ENCODE results near the gene CDCA5. TPM values are rescaled to one million over a fixed set of nuclear protein-coding genes. Genes with fewer than 3 reads are reported as not detected.
A peak's percentile ranks its signal among the peaks of the same experiment; 100 is the strongest.

Gene CDCA5
- total RNA-seq, 1 donor from 2014 or later: 1.0 TPM

DNA sequence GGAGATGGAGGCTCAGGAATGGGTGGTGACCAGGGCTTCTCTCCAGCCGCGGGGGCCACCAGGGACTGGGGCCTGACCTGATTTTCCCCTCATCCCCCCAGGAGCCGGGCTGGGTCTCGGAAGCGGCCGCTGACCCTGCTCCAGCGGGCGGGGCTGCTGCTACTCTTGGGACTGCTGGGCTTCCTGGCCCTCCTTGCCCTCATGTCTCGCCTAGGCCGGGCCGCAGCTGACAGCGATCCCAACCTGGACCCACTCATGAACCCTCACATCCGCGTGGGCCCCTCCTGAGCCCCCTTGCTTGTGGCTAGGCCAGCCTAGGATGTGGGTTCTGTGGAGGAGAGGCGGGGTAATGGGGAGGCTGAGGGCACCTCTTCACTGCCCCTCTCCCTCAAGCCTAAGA, 4.0 kb upstream of the CDCA5 start:
- peaks cover 20 to 23% (median 21%) of the 10 kb centered on the region in 3 donors for H3K4me1 ChIP-seq (ENCODE audit: control insufficient read depth in 3 of 3, insufficient read depth in 3 of 3, low read length in 3 of 3)
- H3K9ac ChIP-seq (ENCODE audit: low read depth in 1 of 3, low read length in 3 of 3): no peak overlapping the region
- peaks cover 31 to 37% (median 32%) of the 10 kb centered on the region in 3 donors for H3K36me3 ChIP-seq (ENCODE audit: control insufficient read depth in 3 of 3, insufficient read depth in 3 of 3, low read length in 3 of 3)

DNA sequence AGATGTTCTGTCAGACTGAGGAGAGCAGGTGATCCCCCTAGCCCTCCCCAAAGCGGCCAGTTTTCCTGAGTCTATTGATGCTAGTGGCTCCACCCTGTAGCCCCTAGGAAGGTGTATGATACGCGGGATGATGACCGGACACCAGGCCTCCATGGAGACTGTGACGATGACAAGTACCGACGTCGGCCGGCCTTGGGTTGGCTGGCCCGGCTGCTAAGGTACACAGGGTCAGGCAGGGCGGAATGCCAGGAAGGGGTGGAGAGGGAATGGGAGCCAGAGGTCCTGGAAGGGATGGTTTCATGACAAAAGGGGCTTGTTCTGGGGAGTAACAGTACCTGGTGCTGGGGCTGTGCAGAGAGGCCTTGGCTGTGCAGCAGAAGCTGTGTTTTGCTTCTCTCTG, 3.4 kb upstream of the CDCA5 start:
- no peaks in the 10 kb centered on the region for H3K9me3 ChIP-seq (ENCODE audit: control insufficient read depth in 3 of 3, low read length in 3 of 3)
- H3K9ac ChIP-seq (ENCODE audit: low read depth in 1 of 3, low read length in 3 of 3): no peak overlapping the region
- no peak overlapping the region for H3K4me3 ChIP-seq (ENCODE audit: low read length in 3 of 3)
- H3K36me3 ChIP-seq (ENCODE audit: control insufficient read depth in 3 of 3, insufficient read depth in 3 of 3, low read length in 3 of 3): peaks cover 31 to 37% (median 32%) of the 10 kb centered on the region in 3 donors
- no peak overlapping the region for H3K27ac ChIP-seq (ENCODE audit: low read depth, low read length)
- no peaks in the 10 kb centered on the region for H3K27me3 ChIP-seq (ENCODE audit: control insufficient read depth in 3 of 3, insufficient read depth in 3 of 3, low read length in 3 of 3)
- H3K4me1 ChIP-seq (ENCODE audit: control insufficient read depth in 3 of 3, insufficient read depth in 3 of 3, low read length in 3 of 3): peaks cover 20 to 23% (median 21%) of the 10 kb centered on the region in 3 donors

More for the DNA sequence above, 4.0 kb upstream of the CDCA5 start:
- Histone ChIP-seq H3K27me3 (ENCODE audit: control insufficient read depth in 3 of 3, insufficient read depth in 3 of 3, low read length in 3 of 3) (no peaks in the 10 kb centered on the region), H3K4me3 (ENCODE audit: low read length in 3 of 3) (no peak overlapping the region), H3K27ac (ENCODE audit: low read depth, low read length) (no peak overlapping the region), H3K9me3 (ENCODE audit: control insufficient read depth in 3 of 3, low read length in 3 of 3) (no peaks in the 10 kb centered on the region)

DNA sequence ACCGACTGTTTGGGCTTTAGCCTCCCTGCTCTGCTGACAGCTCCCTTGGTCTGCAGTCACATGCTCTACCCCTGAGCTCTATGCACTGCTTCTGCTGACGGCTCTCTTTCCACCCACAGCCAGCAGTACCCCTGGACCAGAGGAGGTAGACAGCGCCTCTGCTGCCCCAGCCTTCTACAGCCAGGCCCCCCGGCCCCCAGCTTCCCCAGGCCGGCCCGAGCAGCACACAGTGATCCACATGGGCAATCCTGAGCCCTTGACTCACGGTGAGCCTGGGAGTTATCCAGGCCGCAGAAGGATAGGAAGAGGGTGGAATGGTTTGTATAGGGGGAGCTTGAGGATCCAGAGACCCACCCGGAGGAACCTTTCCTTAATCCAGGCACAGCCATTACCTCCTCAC, 3.0 kb upstream of the CDCA5 start:
- Histone ChIP-seq H3K9me3 (ENCODE audit: control insufficient read depth in 3 of 3, low read length in 3 of 3) (no peaks in the 10 kb centered on the region), H3K27me3 (ENCODE audit: control insufficient read depth in 3 of 3, insufficient read depth in 3 of 3, low read length in 3 of 3) (no peaks in the 10 kb centered on the region), H3K4me3 (ENCODE audit: low read length in 3 of 3) (no peak overlapping the region), H3K4me1 (ENCODE audit: control insufficient read depth in 3 of 3, insufficient read depth in 3 of 3, low read length in 3 of 3) (peaks cover 20 to 23% (median 21%) of the 10 kb centered on the region in 3 donors), H3K9ac (ENCODE audit: low read depth in 1 of 3, low read length in 3 of 3) (no peak overlapping the region), H3K27ac (ENCODE audit: low read depth, low read length) (no peak overlapping the region), H3K36me3 (ENCODE audit: control insufficient read depth in 3 of 3, insufficient read depth in 3 of 3, low read length in 3 of 3) (peaks cover 31 to 37% (median 32%) of the 10 kb centered on the region in 3 donors)

DNA sequence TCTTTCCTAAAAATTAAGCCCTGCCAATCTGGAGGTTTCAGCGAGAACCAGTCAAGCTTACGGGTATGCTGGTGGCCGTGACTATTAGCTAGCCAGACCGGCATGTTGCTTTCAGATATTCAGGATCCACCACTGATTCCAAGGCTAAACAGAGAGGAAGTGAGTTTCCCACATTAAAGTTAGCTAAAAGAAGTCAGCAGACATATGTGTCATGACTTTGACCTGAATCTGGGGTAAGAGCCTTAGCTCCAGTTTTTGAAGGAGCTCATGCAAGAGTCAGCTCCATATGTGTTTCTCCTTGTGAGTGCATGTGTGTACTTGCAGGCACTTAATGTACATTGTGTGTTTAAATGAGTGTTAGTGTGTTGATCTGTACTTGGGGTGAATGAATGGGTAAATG, 1.6 kb upstream of the CDCA5 start:
- no peaks in the 10 kb centered on the region for H3K9me3 ChIP-seq (ENCODE audit: control insufficient read depth in 3 of 3, low read length in 3 of 3)
- no peak overlapping the region for H3K4me3 ChIP-seq (ENCODE audit: low read length in 3 of 3)
- peak overlapping the region in 1 of 3 donors; percentile 14 for H3K9ac ChIP-seq (ENCODE audit: low read depth in 1 of 3, low read length in 3 of 3)
- no peak overlapping the region for H3K27ac ChIP-seq (ENCODE audit: low read depth, low read length)
- H3K36me3 ChIP-seq (ENCODE audit: control insufficient read depth in 3 of 3, insufficient read depth in 3 of 3, low read length in 3 of 3): peaks cover 31 to 37% (median 32%) of the 10 kb centered on the region in 3 donors
- H3K4me1 ChIP-seq (ENCODE audit: control insufficient read depth in 3 of 3, insufficient read depth in 3 of 3, low read length in 3 of 3): peaks cover 20 to 23% (median 21%) of the 10 kb centered on the region in 3 donors
- no peaks in the 10 kb centered on the region for H3K27me3 ChIP-seq (ENCODE audit: control insufficient read depth in 3 of 3, insufficient read depth in 3 of 3, low read length in 3 of 3)

DNA sequence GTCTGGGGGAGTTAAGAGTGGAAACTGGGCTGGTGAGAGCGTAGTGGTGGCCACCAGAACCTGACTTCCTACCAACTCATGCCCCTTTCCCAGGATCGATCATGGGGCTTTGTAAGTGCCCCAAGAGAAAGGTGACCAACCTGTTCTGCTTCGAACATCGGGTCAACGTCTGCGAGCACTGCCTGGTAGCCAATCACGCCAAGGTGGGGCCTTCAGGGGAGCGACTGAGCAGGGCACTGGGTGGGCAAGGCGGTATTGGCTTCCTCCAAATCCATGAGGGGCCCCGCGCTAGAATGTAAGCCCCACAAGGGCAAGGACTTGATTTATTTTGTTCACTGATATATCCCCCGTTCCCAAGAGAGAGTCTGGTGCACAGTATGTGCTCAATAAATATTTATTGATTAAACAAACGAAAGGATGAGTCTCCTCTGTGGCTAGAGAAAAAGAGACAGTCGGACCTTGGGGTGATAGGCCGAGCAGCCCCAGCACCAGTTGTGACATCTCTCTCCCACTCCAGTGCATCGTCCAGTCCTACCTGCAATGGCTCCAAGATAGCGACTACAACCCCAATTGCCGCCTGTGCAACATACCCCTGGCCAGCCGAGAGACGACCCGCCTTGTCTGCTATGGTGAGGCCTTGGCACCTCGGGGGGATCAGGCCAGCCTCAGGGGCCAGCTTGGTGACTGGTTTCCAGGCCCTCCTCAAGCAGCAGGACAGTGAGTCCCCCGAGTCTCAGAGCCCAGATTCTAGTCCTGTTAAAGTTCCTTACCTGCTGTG, 947 bp upstream of the CDCA5 start:
- Histone ChIP-seq H3K36me3 (ENCODE audit: control insufficient read depth in 3 of 3, insufficient read depth in 3 of 3, low read length in 3 of 3) (peaks cover 31 to 37% (median 32%) of the 10 kb centered on the region in 3 donors), H3K9me3 (ENCODE audit: control insufficient read depth in 3 of 3, low read length in 3 of 3) (no peaks in the 10 kb centered on the region), H3K4me1 (ENCODE audit: control insufficient read depth in 3 of 3, insufficient read depth in 3 of 3, low read length in 3 of 3) (peaks cover 20 to 23% (median 21%) of the 10 kb centered on the region in 3 donors), H3K4me3 (ENCODE audit: low read length in 3 of 3) (peak overlapping the region; percentile 92), H3K27me3 (ENCODE audit: control insufficient read depth in 3 of 3, insufficient read depth in 3 of 3, low read length in 3 of 3) (no peaks in the 10 kb centered on the region), H3K27ac (ENCODE audit: low read depth, low read length) (peak overlapping the region; percentile 86), H3K9ac (ENCODE audit: low read depth in 1 of 3, low read length in 3 of 3) (peak overlapping the region; percentile 74 to 86 (median 86))

DNA sequence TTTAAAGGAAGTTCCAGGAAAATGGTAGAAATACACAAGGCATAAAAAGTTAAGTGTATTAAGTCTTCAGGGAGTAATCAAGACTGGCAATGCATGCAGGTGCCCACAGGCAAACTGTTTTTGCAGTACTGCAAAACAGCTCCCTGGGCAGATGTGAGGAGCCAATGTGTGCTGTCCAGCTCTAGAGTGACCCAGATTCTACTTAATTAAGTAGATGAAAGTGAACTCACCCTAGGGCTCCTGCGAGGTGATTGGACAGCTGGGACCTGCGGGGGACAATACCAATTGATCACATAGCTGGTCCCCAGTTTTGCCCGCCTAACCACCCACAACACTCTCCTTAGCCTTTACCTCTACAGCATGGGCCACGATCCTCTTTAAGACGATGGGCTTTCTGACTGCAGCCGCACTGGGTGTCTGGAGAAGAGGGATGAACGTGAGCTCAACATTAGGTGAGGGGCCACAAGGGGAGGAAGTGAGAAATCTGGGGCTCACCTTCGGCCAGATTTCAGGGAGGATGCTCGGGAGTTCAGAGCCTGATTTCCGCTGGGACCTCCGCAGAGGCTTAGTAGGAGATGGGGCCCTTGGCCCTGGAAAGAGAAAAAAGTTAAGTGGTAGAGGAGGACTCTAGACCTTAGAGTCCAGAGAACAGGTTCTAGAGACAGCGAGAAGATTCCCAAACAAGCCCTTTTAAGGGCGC, 556 bp downstream of the CDCA5 start:
- H3K9me3 ChIP-seq (ENCODE audit: control insufficient read depth in 3 of 3, low read length in 3 of 3): no peaks in the 10 kb centered on the region
- no peaks in the 10 kb centered on the region for H3K27me3 ChIP-seq (ENCODE audit: control insufficient read depth in 3 of 3, insufficient read depth in 3 of 3, low read length in 3 of 3)
- peaks cover 20 to 23% (median 21%) of the 10 kb centered on the region in 3 donors for H3K4me1 ChIP-seq (ENCODE audit: control insufficient read depth in 3 of 3, insufficient read depth in 3 of 3, low read length in 3 of 3)
- H3K4me3 ChIP-seq (ENCODE audit: low read length in 3 of 3): peak overlapping the region; percentile 77 to 92 (median 92)
- peak overlapping the region; percentile 86 for H3K27ac ChIP-seq (ENCODE audit: low read depth, low read length)
- H3K36me3 ChIP-seq (ENCODE audit: control insufficient read depth in 3 of 3, insufficient read depth in 3 of 3, low read length in 3 of 3): peaks cover 25 to 28% (median 26%) of the 10 kb centered on the region in 3 donors
- peak overlapping the region; percentile 74 to 86 (median 86) for H3K9ac ChIP-seq (ENCODE audit: low read depth in 1 of 3, low read length in 3 of 3)

DNA sequence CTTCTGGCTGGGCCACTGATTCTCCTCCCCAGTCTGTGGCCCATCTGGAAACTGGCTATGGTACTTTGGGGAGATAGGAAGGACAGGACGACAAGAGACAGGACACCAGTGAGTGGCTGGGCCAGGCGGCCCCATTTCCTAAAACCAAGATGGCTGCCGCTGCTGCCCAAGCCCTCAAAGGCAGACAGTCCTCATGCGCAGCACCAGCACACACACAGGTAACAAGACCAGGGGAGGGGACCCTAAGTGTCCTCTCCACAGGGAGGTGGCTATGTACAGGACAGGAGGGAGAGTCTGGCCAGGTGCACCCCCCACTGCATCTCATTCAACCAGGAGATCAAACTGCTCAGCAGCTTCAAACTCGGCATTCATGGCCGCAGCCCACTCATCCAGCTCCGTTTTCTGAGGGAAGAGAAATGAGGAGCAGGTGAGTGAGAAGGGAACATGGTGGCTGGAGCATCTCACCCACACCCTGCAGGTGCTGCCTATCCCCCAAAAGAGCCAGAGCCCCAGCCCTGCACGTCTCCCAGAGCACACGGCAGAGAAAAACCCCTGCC, 5.0 kb downstream of the CDCA5 start:
- Histone ChIP-seq H3K4me3 (ENCODE audit: low read length in 3 of 3) (no peak overlapping the region), H3K36me3 (ENCODE audit: control insufficient read depth in 3 of 3, insufficient read depth in 3 of 3, low read length in 3 of 3) (no peaks in the 10 kb centered on the region), H3K27me3 (ENCODE audit: control insufficient read depth in 3 of 3, insufficient read depth in 3 of 3, low read length in 3 of 3) (no peaks in the 10 kb centered on the region)

DNA sequence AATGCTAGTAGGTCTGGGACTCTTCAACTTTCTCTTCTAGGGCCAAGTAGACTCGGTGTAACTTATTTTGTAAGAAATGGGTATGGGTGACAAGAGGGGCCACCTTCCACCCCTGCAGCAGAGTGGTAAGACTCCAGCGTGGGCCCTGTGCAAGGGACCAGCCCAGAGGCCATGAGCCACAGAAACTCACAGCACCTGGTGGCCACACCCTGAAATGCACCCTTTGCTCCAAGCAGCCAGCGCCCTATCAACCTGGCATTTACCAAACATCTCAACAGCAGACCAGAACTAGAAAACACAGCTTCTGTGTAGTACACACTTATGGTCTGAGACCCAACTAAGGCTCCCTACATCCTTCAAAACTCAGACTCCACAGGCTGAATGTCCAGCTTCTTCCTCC, 5.7 kb downstream of the CDCA5 start:
- H3K9ac ChIP-seq (ENCODE audit: low read depth in 1 of 3, low read length in 3 of 3): no peak overlapping the region
- H3K27ac ChIP-seq (ENCODE audit: low read depth, low read length): no peak overlapping the region
- no peak overlapping the region for H3K4me3 ChIP-seq (ENCODE audit: low read length in 3 of 3)
- no peaks in the 10 kb centered on the region for H3K36me3 ChIP-seq (ENCODE audit: control insufficient read depth in 3 of 3, insufficient read depth in 3 of 3, low read length in 3 of 3)
- peaks cover under 1 to 2% (median under 1%) of the 10 kb centered on the region in 3 donors for H3K4me1 ChIP-seq (ENCODE audit: control insufficient read depth in 3 of 3, insufficient read depth in 3 of 3, low read length in 3 of 3)
- H3K27me3 ChIP-seq (ENCODE audit: control insufficient read depth in 3 of 3, insufficient read depth in 3 of 3, low read length in 3 of 3): no peaks in the 10 kb centered on the region
- H3K9me3 ChIP-seq (ENCODE audit: control insufficient read depth in 3 of 3, low read length in 3 of 3): no peaks in the 10 kb centered on the region

More for the DNA sequence above, 5.0 kb downstream of the CDCA5 start:
- H3K9ac ChIP-seq (ENCODE audit: low read depth in 1 of 3, low read length in 3 of 3): no peak overlapping the region
- H3K27ac ChIP-seq (ENCODE audit: low read depth, low read length): no peak overlapping the region
- peaks cover 7 to 8% (median 8%) of the 10 kb centered on the region in 3 donors for H3K4me1 ChIP-seq (ENCODE audit: control insufficient read depth in 3 of 3, insufficient read depth in 3 of 3, low read length in 3 of 3)
- no peaks in the 10 kb centered on the region for H3K9me3 ChIP-seq (ENCODE audit: control insufficient read depth in 3 of 3, low read length in 3 of 3)

DNA sequence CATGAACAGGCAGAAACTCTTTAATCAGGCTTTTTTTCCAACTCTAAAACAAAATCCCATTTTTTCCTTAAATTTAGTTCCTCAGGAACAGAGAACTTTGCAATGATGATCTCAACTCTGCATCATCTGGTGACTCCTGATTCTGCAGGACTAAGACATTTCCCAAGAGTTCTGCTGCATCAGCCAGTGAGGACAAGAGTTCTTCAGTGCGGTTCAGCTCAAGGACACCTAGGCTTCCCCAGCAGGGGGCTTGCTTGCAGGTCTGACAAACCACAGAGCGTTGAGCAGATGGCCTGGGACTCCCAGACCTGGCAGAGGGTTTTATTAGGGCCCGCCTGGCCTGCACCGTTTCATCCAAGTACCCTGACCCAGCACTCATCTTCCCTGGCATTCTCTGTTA, 6.4 kb downstream of the CDCA5 start:
- Histone ChIP-seq H3K9ac (ENCODE audit: low read depth in 1 of 3, low read length in 3 of 3) (no peak overlapping the region), H3K27me3 (ENCODE audit: control insufficient read depth in 3 of 3, insufficient read depth in 3 of 3, low read length in 3 of 3) (no peaks in the 10 kb centered on the region), H3K4me1 (ENCODE audit: control insufficient read depth in 3 of 3, insufficient read depth in 3 of 3, low read length in 3 of 3) (no peaks in the 10 kb centered on the region), H3K36me3 (ENCODE audit: control insufficient read depth in 3 of 3, insufficient read depth in 3 of 3, low read length in 3 of 3) (no peaks in the 10 kb centered on the region), H3K9me3 (ENCODE audit: control insufficient read depth in 3 of 3, low read length in 3 of 3) (no peaks in the 10 kb centered on the region), H3K4me3 (ENCODE audit: low read length in 3 of 3) (no peak overlapping the region), H3K27ac (ENCODE audit: low read depth, low read length) (no peak overlapping the region)

DNA sequence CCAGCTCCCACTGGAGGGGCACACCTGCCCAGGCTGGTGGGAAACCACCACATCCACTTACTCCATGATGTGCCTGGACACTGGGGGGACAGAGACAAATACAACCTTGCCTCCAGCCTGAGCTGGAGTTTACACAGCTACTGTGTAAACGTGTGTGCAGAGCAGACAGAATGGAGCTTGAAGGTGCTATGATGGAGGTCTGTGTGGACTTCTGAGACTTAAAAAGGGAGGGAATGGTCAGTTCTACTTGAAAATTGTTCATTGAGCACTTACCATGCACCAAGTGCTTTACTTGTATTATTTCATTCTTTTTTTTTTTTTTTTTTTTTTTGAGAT, 11.2 kb downstream of the CDCA5 start:
- Histone ChIP-seq H3K4me1 (ENCODE audit: control insufficient read depth in 3 of 3, insufficient read depth in 3 of 3, low read length in 3 of 3) (no peaks in the 10 kb centered on the region), H3K4me3 (ENCODE audit: low read length in 3 of 3) (no peak overlapping the region), H3K9me3 (ENCODE audit: control insufficient read depth in 3 of 3, low read length in 3 of 3) (no peaks in the 10 kb centered on the region), H3K27ac (ENCODE audit: low read depth, low read length) (no peak overlapping the region), H3K9ac (ENCODE audit: low read depth in 1 of 3, low read length in 3 of 3) (no peak overlapping the region), H3K27me3 (ENCODE audit: control insufficient read depth in 3 of 3, insufficient read depth in 3 of 3, low read length in 3 of 3) (no peaks in the 10 kb centered on the region), H3K36me3 (ENCODE audit: control insufficient read depth in 3 of 3, insufficient read depth in 3 of 3, low read length in 3 of 3) (no peaks in the 10 kb centered on the region)

Measured in skeletal muscle tissue (tissue), 4 donors.